ENCODE results near the gene COL3A1.

The COL3A1 gene

GRCh38 chr2:188966728-188967440 lies 7.3 kb upstream of the COL3A1 start:
- no peak overlapping the region for H3K27ac Mint-ChIP-seq
- H3K4me1 Mint-ChIP-seq = no peaks in the 10 kb centered on the region
- no peaks in the 10 kb centered on the region for H3K27me3 Mint-ChIP-seq
- DNase-seq (no peak), ATAC-seq (no peak)
- H3K4me3 Mint-ChIP-seq = no peak overlapping the region
- H3K9me3 Mint-ChIP-seq = peaks cover 0 to under 1% of the 10 kb centered on the region in 2 donors

GRCh38 chr2:188969236-188969635 lies 4.9 kb upstream of the COL3A1 start:
- Mint-ChIP-seq H3K9me3 (no peaks in the 10 kb centered on the region), H3K27me3 (peaks cover 2% of the 10 kb centered on the region), H3K4me1 (no peaks in the 10 kb centered on the region), H3K4me3 (no peak overlapping the region), H3K27ac (no peak overlapping the region)
- no peak for ATAC-seq
- no peak for DNase-seq

- Mint-ChIP-seq H3K4me1 (no peaks in the 10 kb centered on the region), H3K27me3 (peaks cover 7% of the 10 kb centered on the region), H3K9me3 (no peaks in the 10 kb centered on the region), H3K27ac (no peak overlapping the region), H3K4me3 (no peak overlapping the region)
- DNase-seq = no peak
- ATAC-seq = no peak
Observed at GRCh38 chr2:188969651-188970050, 4.5 kb upstream of the COL3A1 start.

GRCh38 chr2:188970211-188970610 lies 4.0 kb upstream of the COL3A1 start:
- ATAC-seq (no peak), DNase-seq (no peak)
- H3K27ac Mint-ChIP-seq = no peak overlapping the region
- no peaks in the 10 kb centered on the region for H3K9me3 Mint-ChIP-seq
- H3K27me3 Mint-ChIP-seq = peaks cover 8% of the 10 kb centered on the region
- no peak overlapping the region for H3K4me3 Mint-ChIP-seq
- no peaks in the 10 kb centered on the region for H3K4me1 Mint-ChIP-seq

DNA sequence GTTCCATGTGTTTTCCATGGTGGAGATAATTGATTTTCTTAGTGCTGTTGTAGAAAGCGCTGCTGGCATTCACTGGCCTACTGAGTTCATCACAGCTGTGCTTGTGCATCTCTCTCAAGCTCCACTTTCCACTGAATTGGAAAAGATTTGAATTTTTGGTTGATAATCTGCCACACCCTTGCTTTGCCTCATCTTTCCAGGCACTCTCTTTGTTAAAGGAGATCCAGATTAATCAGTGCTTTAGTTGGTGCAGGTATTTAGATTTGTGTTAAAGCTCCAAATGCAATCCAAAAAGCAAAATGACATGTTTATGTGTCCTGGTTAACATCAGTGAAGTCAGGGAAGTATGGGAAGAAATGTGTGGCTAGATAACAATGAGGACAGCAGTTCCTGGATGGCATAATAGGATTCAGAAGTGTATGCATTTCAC lies 2.7 kb upstream of the COL3A1 start:
- H3K9me3 Mint-ChIP-seq = no peaks in the 10 kb centered on the region
- no peak overlapping the region for H3K4me3 Mint-ChIP-seq
- peaks cover 7% of the 10 kb centered on the region for H3K4me1 Mint-ChIP-seq
- no peak overlapping the region for H3K27ac Mint-ChIP-seq
- peaks cover 19% of the 10 kb centered on the region for H3K27me3 Mint-ChIP-seq
- no peak for DNase-seq
- ATAC-seq = no peak

DNA sequence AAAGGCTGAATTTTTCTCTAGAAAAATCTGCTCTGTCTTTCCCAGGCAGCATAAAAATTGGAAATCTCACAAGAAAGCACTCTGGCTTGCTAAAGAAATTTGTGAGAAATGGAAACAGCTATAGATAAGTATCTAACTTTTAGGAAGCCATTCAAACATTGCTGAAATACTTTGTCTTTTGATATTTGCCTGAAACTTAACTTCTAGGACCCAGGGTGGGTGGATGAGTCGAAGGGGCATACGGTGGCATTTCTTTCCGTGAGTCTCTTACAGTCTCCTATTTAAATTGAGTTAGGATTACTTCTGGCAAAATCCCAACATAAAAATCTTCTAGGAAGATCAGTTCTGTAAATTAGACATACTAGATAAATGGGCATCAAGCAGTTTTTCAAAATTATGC lies 532 bp upstream of the COL3A1 start:
- Mint-ChIP-seq H3K27ac (no peak overlapping the region), H3K9me3 (no peaks in the 10 kb centered on the region), H3K4me1 (peaks cover 11% of the 10 kb centered on the region), H3K4me3 (no peak overlapping the region), H3K27me3 (peaks cover 19% of the 10 kb centered on the region)
- DNase-seq (no peak), ATAC-seq (no peak)

DNA sequence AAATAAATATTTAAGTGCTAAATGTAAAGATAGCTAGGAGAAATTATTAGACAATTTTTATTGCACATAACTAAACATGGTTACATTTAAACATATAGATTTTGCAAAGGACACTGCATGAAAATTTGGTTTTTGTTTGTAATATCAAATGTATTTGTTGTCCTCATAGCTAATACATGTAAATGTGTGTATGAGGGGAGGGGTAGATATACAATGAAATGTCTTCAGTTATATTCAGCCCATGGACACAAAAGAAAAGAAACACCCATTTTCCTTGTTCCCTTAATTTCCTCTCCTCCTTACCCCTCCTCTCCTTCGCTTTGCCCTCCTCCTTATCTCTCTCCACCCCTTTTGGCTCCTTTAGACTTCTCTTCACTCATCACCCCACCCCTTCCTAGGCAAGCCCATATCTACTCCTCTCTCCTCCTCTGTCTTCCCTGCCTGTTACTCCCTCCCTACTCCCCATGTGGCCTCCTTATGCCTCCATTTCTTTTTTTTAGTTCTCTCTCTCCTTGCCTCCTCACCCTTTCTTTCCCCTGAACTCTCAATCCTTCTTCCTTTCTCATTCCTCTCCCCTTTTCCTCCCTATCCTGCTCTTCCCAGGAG lies 1.4 kb downstream of the COL3A1 start:
- H3K27me3 Mint-ChIP-seq = peaks cover 19% of the 10 kb centered on the region
- no peak overlapping the region for H3K4me3 Mint-ChIP-seq
- ATAC-seq (no peak), DNase-seq (no peak)
- H3K9me3 Mint-ChIP-seq = no peaks in the 10 kb centered on the region
- H3K4me1 Mint-ChIP-seq = peaks cover 22% of the 10 kb centered on the region
- H3K27ac Mint-ChIP-seq = no peak overlapping the region

- no peaks in the 10 kb centered on the region for H3K9me3 Mint-ChIP-seq
- H3K4me3 Mint-ChIP-seq = no peak overlapping the region
- peaks cover 22% of the 10 kb centered on the region for H3K4me1 Mint-ChIP-seq
Observed at GRCh38 chr2:188976545-188977268, 2.5 kb downstream of the COL3A1 start.

GRCh38 chr2:188977317-188977716 lies 3.1 kb downstream of the COL3A1 start:
- no peak for ATAC-seq
- no peaks in the 10 kb centered on the region for H3K9me3 Mint-ChIP-seq

More at GRCh38 chr2:188976545-188977268, 2.5 kb downstream of the COL3A1 start:
- H3K27me3 Mint-ChIP-seq = peaks cover 19% of the 10 kb centered on the region
- no peak for ATAC-seq
- DNase-seq = no peak
- H3K27ac Mint-ChIP-seq = no peak overlapping the region

DNA sequence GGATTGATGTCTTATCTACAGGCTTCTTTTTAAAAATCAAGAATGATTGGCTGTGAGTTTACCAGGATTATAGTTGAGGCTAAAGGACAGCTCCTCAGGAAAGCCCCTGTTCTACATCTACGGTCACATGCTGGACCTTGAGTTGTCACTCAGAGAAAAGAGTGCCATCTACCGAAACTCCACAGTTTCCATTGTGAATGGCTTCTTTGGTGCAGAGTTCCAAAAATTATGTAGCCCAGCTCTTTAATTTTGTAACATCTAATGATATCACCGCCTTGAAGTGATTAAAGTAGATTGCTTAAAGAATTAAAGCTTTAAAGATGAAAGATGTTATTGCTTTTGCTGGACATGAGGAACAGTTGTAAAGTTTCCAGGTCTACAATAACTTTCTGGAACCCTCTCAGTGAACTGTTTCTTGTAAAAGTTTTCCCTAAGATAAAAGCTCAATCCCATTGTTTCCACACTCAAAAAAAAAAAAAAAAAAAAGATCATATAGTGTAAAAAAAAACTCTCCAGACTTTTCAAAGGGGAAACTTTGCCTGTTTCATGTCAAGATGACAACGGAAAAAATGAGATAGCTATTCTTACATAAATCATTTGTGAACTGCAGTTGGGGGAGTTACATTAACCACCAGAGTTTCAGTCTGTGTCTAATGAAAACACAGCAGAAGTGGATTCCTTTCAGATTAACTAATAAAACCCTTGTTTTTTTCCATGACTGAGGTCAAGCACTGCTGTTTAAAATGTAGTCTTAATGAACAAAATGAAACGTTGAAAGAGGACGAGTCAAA lies 4.3 kb downstream of the COL3A1 start:
- H3K9me3 Mint-ChIP-seq = no peaks in the 10 kb centered on the region
- peak; percentile 91 for ATAC-seq
- H3K27ac Mint-ChIP-seq = peak overlapping the region; percentile 83 to 94
- H3K4me1 Mint-ChIP-seq = peaks cover 22% of the 10 kb centered on the region
- H3K27me3 Mint-ChIP-seq = peaks cover 19% of the 10 kb centered on the region
- DNase-seq = peak; percentile 10 to 11
- H3K4me3 Mint-ChIP-seq = peak overlapping the region; percentile 34 to 55

More at GRCh38 chr2:188977317-188977716, 3.1 kb downstream of the COL3A1 start:
- DNase-seq = no peak
- no peak overlapping the region for H3K27ac Mint-ChIP-seq
- no peak overlapping the region for H3K4me3 Mint-ChIP-seq
- peaks cover 22% of the 10 kb centered on the region for H3K4me1 Mint-ChIP-seq
- H3K27me3 Mint-ChIP-seq = peaks cover 19% of the 10 kb centered on the region

- H3K27me3 Mint-ChIP-seq = peaks cover 14% of the 10 kb centered on the region
- H3K4me3 Mint-ChIP-seq = peak overlapping the region; percentile 34 to 55
- ATAC-seq = peak; percentile 51
- no peak for DNase-seq
- peak overlapping the region; percentile 83 to 94 for H3K27ac Mint-ChIP-seq
- peaks cover 22% of the 10 kb centered on the region for H3K4me1 Mint-ChIP-seq
- H3K9me3 Mint-ChIP-seq = no peaks in the 10 kb centered on the region
Observed at GRCh38 chr2:188979187-188980114, 5.3 kb downstream of the COL3A1 start.

DNA sequence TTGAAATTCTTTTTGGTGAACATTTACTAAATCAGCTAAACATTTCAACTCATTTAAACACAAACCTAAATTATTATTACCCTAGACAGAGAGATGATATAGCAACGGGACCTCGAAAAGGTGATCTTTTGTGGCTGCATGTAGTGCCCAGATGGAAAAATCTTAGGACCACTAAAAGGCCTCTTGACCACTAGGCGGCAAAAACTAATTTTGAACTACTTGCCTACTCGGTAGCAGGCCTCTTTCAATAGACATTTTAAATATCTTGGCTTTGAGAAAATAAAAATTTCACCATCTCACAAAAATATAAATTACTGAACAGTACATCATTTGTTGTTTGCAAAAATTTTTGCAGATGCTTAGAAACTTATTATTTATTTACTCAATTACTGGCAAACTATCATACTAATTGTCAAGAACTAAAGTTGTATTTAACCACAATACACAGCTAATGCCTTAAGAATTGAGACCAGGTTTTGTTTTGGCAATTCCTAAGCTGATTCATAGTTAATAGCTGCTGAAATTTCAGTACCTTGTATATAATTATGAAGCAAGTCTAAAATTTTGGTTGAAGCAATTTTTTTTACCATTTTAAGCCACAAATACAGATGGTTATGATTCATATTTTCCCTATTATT lies 9.4 kb downstream of the COL3A1 start:
- Mint-ChIP-seq H3K4me3 (no peak overlapping the region), H3K4me1 (peaks cover 12% of the 10 kb centered on the region), H3K9me3 (no peaks in the 10 kb centered on the region), H3K27me3 (no peaks in the 10 kb centered on the region), H3K27ac (no peak overlapping the region)
- DNase-seq (no peak), ATAC-seq (no peak)

DNA sequence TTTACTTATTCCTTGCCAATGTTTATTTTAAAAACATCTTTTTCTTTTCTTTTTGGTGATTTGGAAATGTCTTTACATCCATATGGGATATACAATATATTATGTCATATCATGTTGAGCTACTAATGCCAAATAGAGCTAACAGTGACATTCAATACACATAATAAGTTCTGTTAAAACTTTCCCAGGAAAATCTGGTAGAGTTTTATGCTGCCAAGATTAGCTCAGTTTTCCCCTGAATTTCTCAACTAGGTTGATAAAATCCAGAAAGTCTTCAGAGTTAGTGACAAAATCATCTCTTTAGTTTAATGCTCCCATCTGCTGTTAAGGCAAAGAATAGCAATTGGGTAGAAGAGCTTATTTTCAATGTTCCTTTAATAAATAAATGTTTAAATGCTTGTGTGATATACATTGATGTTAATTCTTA lies 9.9 kb downstream of the COL3A1 start:
- H3K27me3 Mint-ChIP-seq = no peaks in the 10 kb centered on the region
- DNase-seq (no peak), ATAC-seq (no peak)
- H3K9me3 Mint-ChIP-seq = no peaks in the 10 kb centered on the region
- H3K4me1 Mint-ChIP-seq = peaks cover 7% of the 10 kb centered on the region
- no peak overlapping the region for H3K4me3 Mint-ChIP-seq
- no peak overlapping the region for H3K27ac Mint-ChIP-seq

GRCh38 chr2:188984680-188985079 lies 10.5 kb downstream of the COL3A1 start:
- Mint-ChIP-seq H3K27ac (no peak overlapping the region), H3K4me3 (no peak overlapping the region), H3K27me3 (no peaks in the 10 kb centered on the region), H3K9me3 (no peaks in the 10 kb centered on the region), H3K4me1 (peaks cover under 1% of the 10 kb centered on the region)
- DNase-seq = no peak
- ATAC-seq = no peak

Measured in stimulated activated naive CD8-positive, alpha-beta T cell treated with anti-CD3 and anti-CD28 coated beads, Interleukin-15, amount 100 ng/mL, for 72 hours (primary cell).